Measurements from ENCODE around the gene C17orf100. TPM values are rescaled to one million over a fixed set of nuclear protein-coding genes. Genes with fewer than 3 reads are reported as not detected.

Gene C17orf100
- total and polyA plus RNA-seq, 2 of the 13 experiments (the other 11 are each of a cell fraction or from before 2014, with no cell fraction given) = 3.6 to 8.7 TPM

- TF ChIP-seq ZNF362 (CRISPR knock-in tag; IDR thresholded peaks at IDR 0.05; ENCODE audit: borderline replicate concordance) (no peak), ZNF550 (CRISPR knock-in tag; IDR thresholded peaks at IDR 0.05; ENCODE audit: borderline replicate concordance) (no peak), TRIM22 (IDR thresholded peaks at IDR 0.05) (no peak), FOXJ3 (CRISPR knock-in tag; IDR thresholded peaks at IDR 0.05; ENCODE audit: borderline replicate concordance) (no peak), ZUFSP (CRISPR knock-in tag; IDR thresholded peaks at IDR 0.05; ENCODE audit: borderline replicate concordance) (no peak), HNF4G (IDR thresholded peaks at IDR 0.05; ENCODE audit: borderline replicate concordance, low read depth, low read length) (0 out of 2 replicates have a peak, but pooled peaks have one; percentile 36), HNF4G (CRISPR knock-in tag; IDR thresholded peaks at IDR 0.05; ENCODE audit: borderline replicate concordance, low read depth) (no peak), PAXIP1 (CRISPR knock-in tag; conservative IDR thresholded peaks at IDR 0.05) (no peak), ZNF784 (CRISPR knock-in tag; IDR thresholded peaks at IDR 0.05; ENCODE audit: borderline replicate concordance) (no peak), ZC3H13 (CRISPR knock-in tag; IDR thresholded peaks at IDR 0.05) (no peak), DMAP1 (CRISPR knock-in tag; IDR thresholded peaks at IDR 0.05) (no peak), RFX3 (CRISPR knock-in tag; IDR thresholded peaks at IDR 0.05) (no peak), AHDC1 (CRISPR knock-in tag; IDR thresholded peaks at IDR 0.05; ENCODE audit: borderline replicate concordance) (no peak), ZNF282 (IDR thresholded peaks at IDR 0.05; ENCODE audit: partially characterized antibody) (no peak), TP53 (CRISPR knock-in tag; conservative IDR thresholded peaks at IDR 0.05) (no peak), ZNF451 (CRISPR knock-in tag; IDR thresholded peaks at IDR 0.05) (no peak)
These were observed 49.4 kb downstream of the C17orf100 start (continued) for GRCh38 chr17:6700948-6701307.
